ENCODE measurements around the gene KIF26B.

DNA sequence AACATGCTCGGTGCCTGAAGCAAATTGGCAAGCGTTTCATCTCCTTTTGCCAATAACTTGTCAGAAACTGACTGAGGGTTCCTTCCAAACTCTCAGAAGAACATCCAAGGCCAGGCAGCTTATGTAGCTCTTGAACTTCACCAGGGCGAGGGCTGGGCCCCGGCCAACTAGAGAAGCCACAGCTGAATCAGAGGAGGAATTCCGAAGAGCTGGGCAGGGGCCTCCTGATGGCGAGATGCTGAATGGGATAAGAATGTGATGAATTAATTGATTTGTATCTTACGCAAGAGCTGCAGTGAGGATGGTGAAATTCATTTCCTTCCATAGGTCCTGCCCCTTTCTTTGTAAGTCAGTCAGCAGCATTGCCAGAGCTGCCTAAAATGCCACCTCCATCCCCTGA lies 345.8 kb downstream of the KIF26B start:
- no peak for TF ChIP-seq POLR2A (IDR thresholded peaks at IDR 0.05; ENCODE audit: low read depth, low read length)
- TF ChIP-seq, protein P1, sequence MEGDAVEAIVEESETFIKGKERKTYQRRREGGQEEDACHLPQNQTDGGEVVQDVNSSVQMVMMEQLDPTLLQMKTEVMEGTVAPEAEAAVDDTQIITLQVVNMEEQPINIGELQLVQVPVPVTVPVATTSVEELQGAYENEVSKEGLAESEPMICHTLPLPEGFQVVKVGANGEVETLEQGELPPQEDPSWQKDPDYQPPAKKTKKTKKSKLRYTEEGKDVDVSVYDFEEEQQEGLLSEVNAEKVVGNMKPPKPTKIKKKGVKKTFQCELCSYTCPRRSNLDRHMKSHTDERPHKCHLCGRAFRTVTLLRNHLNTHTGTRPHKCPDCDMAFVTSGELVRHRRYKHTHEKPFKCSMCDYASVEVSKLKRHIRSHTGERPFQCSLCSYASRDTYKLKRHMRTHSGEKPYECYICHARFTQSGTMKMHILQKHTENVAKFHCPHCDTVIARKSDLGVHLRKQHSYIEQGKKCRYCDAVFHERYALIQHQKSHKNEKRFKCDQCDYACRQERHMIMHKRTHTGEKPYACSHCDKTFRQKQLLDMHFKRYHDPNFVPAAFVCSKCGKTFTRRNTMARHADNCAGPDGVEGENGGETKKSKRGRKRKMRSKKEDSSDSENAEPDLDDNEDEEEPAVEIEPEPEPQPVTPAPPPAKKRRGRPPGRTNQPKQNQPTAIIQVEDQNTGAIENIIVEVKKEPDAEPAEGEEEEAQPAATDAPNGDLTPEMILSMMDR (conservative IDR thresholded peaks at IDR 0.05; ENCODE audit: low read depth, low read length), result no peak
- TF ChIP-seq, protein P2, sequence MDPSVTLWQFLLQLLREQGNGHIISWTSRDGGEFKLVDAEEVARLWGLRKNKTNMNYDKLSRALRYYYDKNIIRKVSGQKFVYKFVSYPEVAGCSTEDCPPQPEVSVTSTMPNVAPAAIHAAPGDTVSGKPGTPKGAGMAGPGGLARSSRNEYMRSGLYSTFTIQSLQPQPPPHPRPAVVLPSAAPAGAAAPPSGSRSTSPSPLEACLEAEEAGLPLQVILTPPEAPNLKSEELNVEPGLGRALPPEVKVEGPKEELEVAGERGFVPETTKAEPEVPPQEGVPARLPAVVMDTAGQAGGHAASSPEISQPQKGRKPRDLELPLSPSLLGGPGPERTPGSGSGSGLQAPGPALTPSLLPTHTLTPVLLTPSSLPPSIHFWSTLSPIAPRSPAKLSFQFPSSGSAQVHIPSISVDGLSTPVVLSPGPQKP (IDR thresholded peaks at IDR 0.05; ENCODE audit: borderline replicate concordance, low read depth, low read length), result no peak
- no peak for TF ChIP-seq CHD1 (IDR thresholded peaks at IDR 0.05; ENCODE audit: low read depth, low read length)
- TF ChIP-seq MXI1 (IDR thresholded peaks at IDR 0.05; ENCODE audit: borderline replicate concordance, low read depth, low read length), result no peak
- TF ChIP-seq RAD21 (IDR thresholded peaks at IDR 0.05; ENCODE audit: low read length), result no peak
- TF ChIP-seq MAZ (IDR thresholded peaks at IDR 0.05; ENCODE audit: borderline replicate concordance, low read depth, low read length), result no peak
- TF ChIP-seq CEBPB (IDR thresholded peaks at IDR 0.05; ENCODE audit: low read depth, low read length), result peak; percentile 95
- TF ChIP-seq NFE2L2 (IDR thresholded peaks at IDR 0.05; ENCODE audit: low read depth, low read length), result no peak
- no peak for TF ChIP-seq MAFK (IDR thresholded peaks at IDR 0.05; ENCODE audit: low read depth, low read length)
- no peak for TF ChIP-seq RCOR1 (IDR thresholded peaks at IDR 0.05; ENCODE audit: insufficient replicate concordance, low read length)
- no peak for TF ChIP-seq SMC3 (IDR thresholded peaks at IDR 0.05; ENCODE audit: low read depth, low read length)
- TF ChIP-seq FOS (IDR thresholded peaks at IDR 0.05; ENCODE audit: low read depth, low read length), result no peak
- no peak for TF ChIP-seq RFX5 (IDR thresholded peaks at IDR 0.05; ENCODE audit: low read depth, low read length)

Data from IMR-90 (cell line).